ENCODE measurements around the gene DARS1.
A peak's percentile ranks its signal among the peaks of the same experiment; 100 is the strongest.
"Not testable (repeated sequence)": the region's sequence is repeated elsewhere in the genome, so short reads cannot be mapped to it uniquely, and the experiment has no call there.

DARS1 gene

DNA sequence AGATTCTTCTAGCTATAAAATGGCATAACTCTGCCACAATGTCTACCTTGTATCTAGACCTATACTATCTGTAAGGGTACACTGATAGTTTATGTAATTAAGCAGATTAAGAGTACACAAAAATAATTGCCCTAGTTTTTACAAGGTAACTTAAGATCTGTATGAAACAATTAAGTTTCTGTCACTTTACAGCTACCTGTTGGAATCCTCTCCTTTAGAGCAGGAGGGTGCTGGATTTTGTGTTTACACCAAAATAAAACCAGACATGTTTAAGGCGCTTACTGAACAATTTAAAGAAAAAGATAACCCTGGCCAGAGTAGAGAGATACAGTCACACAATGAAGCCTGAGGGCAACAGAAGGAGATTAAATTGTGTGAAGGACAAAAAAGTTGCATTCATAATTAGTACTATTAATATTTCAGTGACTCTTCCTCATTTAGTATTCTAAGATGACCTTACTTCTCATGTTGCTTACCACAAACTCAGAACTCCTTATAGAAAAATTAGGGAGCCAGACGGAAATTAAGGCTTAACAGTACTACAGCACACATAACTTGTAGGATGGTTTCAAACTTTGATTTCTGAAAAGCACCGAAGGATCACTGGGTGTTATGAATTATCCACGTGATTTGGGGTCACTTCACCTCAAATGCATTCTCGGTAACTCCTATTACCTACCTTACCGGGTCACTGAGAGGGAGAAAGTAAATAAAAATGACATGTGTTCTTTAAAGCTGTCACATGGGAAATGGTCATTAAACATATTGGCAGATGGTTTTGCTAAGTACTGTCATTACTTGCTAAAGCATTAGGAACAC is 1.0 kb downstream of the DARS1 start:
- DNase-seq, result no peak

DNA sequence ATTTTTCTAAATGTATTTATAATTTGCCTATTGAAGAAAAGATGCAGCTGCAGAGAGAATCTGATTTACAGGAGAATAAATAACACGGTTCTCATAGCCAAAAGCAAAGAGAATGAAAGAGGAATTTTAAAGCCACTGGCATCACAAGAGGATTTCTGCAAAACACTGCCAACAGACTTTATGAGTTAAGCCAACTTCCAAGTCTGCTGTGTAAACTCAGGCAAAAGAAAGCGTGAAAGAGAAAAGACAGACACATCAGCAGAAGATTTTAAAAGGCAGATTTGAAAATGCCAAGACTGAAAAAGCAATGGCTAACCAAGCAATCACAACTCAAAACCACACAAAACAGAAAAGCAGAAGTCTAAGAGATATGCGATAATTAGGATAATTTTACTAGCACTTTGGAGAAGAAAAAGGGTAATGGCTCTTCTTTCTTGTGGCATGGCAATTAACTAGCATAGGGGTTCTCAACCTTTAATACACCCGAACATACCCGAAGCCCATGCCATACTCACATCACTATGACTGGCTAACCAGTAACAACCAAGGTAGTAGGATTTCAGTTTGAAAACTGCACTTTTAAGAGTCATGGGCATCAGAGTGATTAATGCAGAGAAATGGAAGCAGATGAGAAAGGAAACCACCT is 4.9 kb downstream of the DARS1 start:
- peak in 1 of 51 donors; percentile 4 for DNase-seq

DNA sequence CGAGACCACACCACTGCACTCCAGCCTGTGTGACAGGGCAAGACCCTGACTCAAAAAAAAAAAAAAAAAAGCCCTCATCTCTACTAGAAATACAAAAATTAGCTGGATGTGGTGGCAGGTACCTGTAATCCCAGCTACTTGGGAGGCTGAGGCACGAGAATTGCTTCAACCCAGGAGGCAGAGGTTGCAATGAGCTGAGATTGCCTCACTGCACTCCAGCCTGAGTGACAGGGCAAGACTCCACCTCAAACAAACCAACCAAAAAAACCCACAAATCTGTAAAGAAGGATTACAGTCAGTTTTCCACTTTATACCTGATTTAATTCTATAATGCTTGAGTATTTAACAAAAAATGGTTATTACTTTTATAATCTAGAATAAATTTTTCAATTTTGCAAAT is 9.7 kb downstream of the DARS1 start:
- no peak for DNase-seq

DNA sequence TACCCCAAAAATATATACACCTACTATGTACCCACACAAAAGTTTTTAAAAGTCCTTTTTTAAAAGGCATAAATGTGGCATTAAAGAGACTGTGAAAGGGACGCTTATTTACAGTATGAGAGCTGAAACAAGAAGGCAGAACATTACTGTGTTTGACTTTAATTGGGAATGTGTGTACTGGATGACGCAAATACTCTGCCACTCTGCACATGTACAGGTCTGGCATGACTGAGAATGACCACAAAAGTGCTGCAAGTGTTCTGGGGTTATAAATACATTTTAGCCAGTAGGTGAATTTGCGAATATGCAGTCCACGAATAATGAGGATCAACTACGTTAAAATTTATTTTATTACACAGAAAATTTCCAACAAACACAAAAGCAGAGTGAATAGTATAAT is 11.4 kb downstream of the DARS1 start:
- DNase-seq, result no peak

DNA sequence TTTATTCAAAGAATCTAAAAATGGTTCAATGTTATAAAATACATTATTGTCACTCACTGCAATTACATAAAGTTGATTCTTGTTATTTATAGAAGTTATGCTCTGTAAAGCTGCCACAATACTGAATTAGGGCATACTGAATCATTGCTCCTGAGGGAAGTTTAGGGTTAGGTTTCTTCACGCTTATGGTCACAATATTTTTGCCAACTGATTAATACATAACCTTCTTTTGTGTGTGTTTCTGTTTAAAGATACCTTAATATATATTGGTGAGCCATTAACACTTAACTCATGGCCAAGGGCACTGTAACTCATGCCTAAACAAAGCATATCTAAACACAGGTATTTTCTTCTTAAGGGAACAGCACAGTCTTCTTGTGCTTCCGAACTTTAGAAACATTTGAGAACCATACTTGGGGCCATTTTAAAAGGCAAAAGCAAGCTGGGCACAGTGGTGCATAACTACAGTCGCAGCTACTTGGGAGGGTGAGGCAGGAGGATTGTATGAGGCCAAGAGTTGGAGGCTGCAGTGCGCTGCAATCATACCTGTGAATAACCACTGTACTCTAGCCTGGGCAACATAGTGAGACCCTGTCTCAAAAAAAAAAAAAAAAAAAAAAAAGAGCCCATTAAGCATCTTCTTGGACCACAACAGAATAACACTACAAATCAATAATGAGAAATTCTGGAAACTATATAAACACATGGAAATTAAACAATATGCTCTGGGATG is 15.6 kb downstream of the DARS1 start:
- DNase-seq, result no peak

DNA sequence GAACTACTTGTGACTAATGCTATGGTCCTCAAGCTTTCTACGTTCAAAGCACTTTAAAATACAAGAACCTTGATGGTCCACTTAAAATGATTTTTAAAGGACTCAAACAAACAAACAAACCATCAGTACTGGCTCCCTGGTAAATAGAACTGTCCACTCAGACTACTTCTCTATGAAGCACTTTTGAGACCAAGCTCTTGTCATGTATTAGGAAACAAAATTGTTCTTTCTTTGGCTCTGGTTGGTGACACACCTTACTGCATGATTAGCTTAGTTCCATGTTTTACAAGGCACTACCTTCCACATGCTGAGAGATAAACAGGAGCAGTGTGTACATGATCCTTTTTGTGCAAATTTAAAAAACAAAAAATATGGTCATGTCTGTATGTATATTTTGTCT is 19.7 kb downstream of the DARS1 start:
- DNase-seq, result no peak

DNA sequence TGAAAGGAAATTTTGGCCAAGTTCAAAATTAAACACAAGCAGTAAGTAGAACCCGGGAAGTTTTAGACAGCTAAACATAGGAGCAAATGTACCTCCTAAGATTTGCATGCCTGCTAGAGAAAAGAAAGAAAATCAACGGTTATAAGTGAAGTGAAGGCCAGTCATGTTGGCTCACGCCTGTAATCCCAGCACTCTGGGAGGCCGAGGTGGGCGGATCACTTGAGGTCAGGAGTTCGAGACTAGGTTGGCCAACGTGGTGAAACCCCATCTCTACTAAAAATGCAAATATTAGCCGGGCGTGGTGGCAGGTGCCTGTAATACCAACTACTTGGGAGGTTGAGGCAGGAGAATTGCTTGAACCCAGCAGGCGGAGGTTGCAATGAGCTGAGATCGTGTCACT is 21.0 kb downstream of the DARS1 start:
- DNase-seq, result not testable (repeated sequence)

DNA sequence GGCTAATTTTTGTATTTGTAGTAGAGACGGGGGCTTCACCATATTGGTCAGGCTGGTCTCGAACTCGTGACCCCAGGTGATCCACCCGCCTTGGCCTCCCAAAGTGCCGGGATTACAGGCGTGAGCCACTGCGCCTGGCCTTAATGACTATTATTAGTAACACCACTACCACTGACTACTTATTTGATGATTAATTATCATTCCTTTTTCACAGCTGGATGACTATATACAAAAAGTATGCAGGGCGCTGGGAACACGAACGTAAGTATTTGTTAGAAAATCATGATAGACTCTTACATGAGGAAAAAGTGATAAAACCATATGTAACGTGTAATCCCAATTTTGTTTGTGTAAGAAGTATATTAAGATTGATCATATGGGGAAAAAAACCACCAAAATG is 21.6 kb downstream of the DARS1 start:
- no peak for DNase-seq

DNA sequence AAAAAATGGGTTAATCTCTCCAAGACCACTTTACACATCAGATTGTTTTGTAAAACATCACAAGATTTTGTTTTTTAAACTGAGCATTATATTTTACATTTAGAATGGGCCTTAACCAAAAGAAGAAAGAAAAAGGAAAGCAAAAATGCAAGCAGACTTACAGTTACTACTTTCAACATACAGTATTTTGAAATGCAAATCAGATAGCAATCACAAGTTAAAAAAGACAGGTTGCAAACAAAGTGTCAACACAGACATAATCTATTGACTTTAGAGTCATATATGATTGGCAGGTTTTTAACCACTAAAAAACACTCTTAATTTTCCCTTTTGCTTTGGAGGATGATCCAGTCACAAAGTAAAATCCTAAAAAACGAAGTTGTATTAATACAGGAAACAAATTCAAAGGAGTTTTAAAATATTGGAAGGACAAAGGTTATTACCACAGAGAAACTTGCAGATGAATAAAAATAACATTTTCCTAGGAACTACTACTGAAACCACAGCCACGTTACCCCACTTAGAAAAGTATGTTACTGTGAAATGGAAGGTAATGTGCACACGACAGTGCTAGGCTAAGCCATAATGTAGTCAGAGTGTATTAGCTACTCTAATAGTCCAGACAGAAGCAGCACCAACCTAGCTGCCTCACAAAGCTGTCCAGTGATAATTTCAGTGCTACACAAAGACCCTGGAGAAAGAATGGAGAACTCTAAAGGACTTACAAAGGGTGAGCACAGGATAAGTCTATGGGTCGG is 22.9 kb downstream of the DARS1 start:
- DNase-seq, result no peak

DNA sequence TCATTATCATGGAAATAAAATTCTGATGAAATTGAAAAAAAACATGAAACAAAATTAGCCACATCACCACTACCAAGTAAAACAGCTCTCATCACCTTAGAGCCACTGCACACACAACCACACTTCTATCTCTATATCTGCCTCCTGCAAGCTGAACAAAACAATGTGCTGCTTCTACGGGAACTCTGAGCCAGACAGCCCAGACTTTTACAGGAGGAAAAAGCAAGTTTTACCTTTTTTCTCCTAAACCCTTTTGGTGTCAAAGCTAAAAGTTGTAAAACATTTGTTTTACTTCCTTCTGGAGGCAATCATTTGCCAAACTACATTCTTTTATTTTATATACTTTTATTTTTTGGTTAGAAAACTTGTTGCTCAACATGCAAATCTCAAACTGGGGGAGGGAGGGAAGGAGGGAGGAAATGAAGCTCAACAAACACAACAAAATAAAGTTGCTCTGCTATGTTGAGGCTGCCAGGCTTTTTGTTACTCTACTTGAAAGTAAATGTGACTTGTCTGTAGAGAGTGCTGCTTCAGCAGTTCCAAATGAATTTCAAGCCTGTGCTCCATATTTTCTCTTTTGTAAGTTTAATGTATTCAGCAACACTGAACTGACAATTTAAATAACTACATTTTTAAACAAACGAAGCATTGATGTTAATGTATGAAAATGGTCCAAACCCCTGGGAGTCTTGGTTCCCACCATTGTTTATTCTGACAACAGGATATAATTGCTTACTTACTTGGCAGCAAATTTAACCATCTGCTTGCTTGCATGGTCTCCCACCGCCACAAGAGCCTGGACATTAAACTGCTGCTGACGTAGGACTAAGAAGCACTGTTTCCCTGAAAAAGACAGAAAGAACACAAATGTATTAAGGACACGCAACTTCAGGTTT is 24.5 kb downstream of the DARS1 start:
- DNase-seq, result peak in 2 of 51 donors; percentile 13 to 14

DNA sequence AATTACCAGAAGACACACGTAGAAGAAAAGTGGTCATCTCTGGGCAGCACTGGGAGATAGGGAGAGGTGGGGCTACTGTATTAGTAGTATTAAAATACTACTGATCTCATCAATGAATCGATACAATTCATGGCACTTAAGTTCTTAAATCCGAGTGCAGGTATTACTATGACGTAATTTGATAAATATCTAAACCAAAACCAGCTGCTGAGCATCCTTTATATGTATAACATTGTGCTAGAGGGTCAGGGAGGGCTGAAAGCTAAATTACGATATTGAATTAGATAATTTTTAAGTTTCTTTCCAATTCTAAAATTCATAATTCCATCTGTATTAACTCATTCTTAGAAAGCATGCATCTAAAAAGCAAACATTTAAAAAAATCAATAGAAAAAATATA is 25.3 kb downstream of the DARS1 start:
- no peak for DNase-seq

DNA sequence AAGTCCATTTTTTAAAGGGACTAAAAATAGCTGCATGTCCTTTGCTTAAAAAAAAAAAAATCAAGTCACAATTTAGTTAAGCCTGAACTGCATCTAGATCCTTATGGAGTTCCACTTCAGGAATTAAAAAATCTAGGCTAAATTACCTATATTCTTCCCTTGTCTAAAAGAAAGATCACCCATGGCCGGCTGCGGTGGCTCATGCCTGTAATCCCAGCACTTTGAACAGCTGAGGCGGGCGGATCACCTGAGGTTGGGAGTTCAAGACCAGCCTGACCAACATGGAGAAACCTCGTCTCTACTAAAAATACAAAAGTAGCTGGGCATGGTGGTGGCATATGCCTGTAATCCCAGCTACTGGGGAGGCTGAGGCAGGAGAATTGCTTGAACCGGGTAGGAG is 26.5 kb downstream of the DARS1 start:
- DNase-seq, result not testable (repeated sequence)

DNA sequence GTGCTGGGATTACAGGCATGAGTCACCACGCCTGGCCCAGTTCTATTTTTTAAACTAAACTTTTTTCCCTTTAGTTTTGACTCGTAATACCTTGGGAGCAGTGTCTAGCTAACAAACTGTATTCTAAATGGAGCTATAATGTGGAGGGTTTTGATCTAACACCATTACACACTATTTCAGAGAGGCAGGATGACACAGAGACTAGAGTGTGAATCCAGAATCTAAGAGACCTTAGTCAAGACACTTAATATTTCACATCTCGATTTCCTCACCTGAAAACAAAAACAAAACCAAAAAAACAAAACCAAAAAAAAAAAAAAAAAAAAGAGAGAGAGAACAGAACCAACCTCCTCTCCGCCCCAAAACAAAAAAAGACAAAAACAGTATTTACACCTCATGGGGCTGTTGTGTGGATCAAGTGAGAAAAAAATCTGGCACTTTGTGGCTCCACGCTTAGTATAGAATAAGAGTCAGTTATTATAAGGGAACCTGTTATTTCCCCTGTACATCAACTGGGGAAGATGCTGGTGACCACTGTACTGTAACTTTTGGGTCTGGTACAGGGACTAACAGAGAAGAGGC is 31.3 kb downstream of the DARS1 start:
- no peak for DNase-seq

DNA sequence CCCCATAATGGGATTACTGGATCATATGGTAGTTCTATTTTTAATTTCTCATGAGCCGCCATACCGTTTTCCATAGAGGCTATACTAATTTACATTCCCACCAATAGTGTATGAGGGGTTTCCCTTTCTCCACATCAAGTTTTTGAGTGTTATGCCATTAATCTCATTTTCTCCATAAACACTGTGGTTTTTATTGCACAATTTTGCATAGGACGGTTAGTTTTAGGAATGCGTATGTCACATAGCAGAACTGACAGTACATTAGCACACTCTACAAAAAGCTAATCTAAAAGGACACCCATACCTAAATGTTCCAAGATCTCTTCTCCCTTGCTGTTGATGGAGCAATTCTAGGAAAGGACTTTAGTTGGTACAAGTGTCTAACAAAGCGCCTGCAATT is 32.5 kb downstream of the DARS1 start:
- DNase-seq, result no peak

DNA sequence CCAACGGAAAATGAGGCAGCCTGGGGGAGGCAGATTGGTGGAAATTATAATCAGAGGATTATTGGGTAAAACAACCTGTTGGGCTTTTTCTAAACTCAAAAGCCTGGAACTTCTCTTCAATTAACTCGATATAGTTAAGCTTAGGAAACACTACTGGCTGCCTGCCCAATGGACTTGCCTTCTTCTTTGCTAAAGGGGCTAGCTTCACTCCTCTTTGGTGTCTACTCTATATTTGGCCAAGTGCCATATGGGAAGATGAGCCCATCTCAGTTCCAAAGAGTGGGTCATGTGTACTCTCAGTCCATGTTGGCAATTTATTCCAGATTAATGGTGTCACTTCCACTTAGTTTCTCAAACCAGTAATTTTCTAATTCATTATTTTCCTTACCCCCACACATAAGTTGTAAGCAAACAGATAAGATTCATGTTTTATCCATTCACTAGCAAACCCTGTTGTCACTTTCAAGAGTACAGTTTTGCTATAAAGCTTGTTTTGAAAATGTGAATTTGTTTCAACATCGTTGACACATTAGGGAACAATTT is 34.3 kb downstream of the DARS1 start:
- no peak for DNase-seq

DNA sequence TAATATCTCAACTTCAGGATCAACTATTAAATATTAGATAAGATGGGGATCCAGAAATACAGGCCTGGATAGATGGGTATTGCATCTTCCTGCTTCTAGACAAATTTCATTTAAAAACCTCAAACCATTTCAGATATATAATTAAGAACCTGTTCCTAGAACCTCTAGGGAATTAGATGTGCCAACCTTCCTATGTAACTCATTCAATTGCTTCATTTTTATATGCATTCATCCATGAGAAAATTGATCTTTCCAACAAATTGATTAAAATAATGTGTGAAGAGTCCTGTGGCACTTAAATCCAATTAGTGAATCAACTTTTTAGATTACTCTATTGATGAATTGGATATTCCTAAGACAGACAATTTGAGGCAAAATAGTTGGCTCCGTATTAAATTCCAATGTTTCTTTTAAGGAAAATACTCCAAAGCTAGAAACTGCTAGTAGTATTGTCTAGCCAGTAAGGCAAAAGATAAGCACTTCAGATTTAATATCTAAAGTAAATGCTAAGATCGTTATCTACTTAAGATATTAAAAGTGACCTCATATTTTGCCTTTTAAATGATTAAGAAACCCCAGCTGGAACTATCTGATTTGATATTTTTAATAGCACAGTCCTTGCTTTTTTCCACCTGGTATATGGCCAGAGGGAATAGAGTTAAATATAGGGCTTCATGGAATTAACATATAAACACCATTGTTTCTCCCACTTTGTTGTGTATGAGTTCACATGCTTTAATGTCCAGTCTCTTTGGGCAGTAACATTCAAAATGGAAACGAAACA is 35.8 kb downstream of the DARS1 start:
- no peak for DNase-seq

DNA sequence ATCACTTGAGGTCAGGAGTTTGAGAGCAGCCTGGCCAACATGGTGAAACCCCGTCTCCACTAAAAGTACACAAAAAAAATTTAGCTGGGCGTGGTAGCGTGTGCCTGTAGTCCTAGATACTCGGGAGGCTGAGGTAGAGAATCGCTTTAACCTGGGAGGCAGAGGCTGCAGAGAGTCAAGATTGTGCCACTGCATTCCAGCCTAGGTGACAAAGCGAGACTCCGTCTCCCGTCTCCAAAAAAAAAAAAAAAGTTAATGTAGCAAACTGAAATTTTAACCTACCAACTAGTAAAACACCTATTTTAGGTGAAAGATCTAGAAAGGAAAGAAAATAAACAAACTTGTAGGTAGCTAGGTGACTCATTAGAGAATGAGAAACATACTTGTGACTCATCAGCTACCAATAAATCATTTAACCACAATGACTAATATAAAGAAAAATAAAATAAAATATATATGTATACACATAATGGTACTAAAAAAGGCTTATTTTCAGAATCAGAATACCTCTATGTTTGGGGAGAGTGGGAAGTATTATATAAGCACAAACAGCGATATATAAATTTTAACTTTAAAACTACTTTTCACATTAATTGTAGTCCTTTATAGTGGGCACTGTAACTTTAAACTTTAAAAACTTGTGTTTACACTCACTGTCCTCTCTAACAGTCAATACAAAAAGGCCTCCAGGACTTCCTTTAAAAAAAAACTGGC is 36.6 kb downstream of the DARS1 start:
- no peak for DNase-seq

DNA sequence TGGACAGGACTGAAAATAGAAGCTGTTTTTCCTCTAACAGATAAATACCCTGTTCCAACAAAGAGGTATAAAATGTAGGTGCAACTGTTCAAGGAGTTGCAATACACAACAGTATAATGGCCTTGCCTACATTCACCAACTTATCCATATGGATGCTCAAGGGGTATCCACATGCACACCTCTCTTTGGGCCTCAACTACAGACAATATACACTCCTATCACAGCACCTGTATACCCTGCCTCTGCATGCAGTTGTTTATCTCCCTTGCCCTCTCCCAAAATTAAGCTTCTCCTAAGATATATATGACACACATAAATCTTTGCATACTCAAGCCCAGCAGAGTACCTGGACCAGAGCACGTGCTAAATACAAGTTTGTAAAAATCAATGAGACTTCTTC is 37.3 kb downstream of the DARS1 start:
- DNase-seq, result no peak

DNA sequence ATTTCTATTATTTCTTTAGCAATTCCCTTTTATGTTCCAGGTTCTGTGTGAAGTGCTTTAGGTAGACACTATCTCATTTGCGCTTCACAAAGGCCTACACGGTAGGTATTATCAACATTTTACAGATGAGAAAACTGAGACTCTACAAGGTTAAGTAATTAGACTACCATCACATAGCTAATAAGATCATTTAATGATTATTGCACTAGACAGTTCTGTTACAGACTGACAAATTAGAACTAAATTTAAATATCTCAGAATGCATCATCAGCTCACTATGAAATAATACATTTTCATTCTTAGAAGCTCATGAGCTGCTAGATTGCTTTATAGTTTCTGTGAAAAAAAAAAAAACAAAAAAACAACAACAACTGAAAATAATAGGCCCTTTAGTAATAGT is 37.9 kb downstream of the DARS1 start:
- no peak for DNase-seq

All from hypothalamus (tissue), 51 donors.